Testis (tissue), 3 donors: Measurements from ENCODE around the gene ATP10A. TPM values are rescaled to one million over a fixed set of nuclear protein-coding genes. Genes with fewer than 3 reads are reported as not detected.
A peak's percentile ranks its signal among the peaks of the same experiment; 100 is the strongest.

ENCODE experiments used
- DNase-seq: peaks from one replicate; pipeline ENCODE4 v3.0.0-alpha.2; 2019
- H3K27ac ChIP-seq, 2 donors: fragments of 200-600 bp; sonication (generic); one replicate each; pipeline ENCODE4 v1.5.1; 2019
- H3K27me3 ChIP-seq: fragments of 200-600 bp; sonication (generic); one replicate; pipeline ENCODE4 v1.5.1; 2019
- H3K36me3 ChIP-seq: fragments of 200-600 bp; sonication (generic); one replicate; pipeline ENCODE4 v1.5.1; 2017; ENCODE audit warnings: low read depth; ENCODE audit errors: missing control alignments
- H3K4me1 ChIP-seq: fragments of 200-600 bp; sonication (generic); one replicate; pipeline ENCODE4 v1.5.1; 2019
- H3K4me3 ChIP-seq, 2 donors: fragments of 200-600 bp; sonication (generic); one replicate each; pipeline ENCODE4 v1.5.1; 2017 to 2019
- H3K9me3 ChIP-seq: fragments of 200-600 bp; sonication (generic); one replicate; pipeline ENCODE4 v1.5.1; 2017
- CTCF ChIP-seq, 3 experiments: fragments of 450-650 bp in 2 of 3; fragments of 200-600 bp in 1 of 3; sonication (generic) in 1 of 3; IDR thresholded peaks; one replicate each; pipeline ENCODE4 v1.5.1; 2016 to 2019; ENCODE audit warnings: antibody characterized with exemption in 3 of 3, mild to moderate bottlenecking in 2 of 3, moderate library complexity in 1 of 3
- POLR2A ChIP-seq: fragments of 450-650 bp; IDR thresholded peaks from one replicate; pipeline ENCODE4 v1.6.1; 2017; ENCODE audit warnings: antibody characterized with exemption, mild to moderate bottlenecking, moderate library complexity
- WGBS, 2 donors: methylation state at CpG; one replicate each; pipeline ENCODE4 v1.1.5; 2018; 5-methylcytosine and 5-hydroxymethylcytosine counted together
- intact Hi-C: fragments of 100-400 bp; cut with DNase I; formaldehyde crosslinking; loops from one replicate; pipeline ENCODE4 v1.15.1; 2023; ENCODE audit warnings: low total_unique reads
- polyA plus RNA-seq: library from polyadenylated mRNA; stranded (reverse); fragments of 350-450 nt; fragmentation: Illumina TruSeq; extraction: RNeasy Lipid Tissue Mini Kit (QIAGEN cat#74804); gene quantifications from one replicate; pipeline ENCODE4 v1.2.3, GENCODE V29; 2014; ENCODE audit warnings: low read depth, low replicate concordance; ENCODE audit not compliant: insufficient read depth
- total RNA-seq, 2 donors: library from RNA; depleted of rRNA; stranded (reverse); fragments of >200 nt; gene quantifications; one replicate each; pipeline ENCODE4 v1.2.3, GENCODE V29; 2016

ATP10A gene
- total and polyA plus RNA-seq, 3 donors from 2014 or later = 13.6 to 26.5 (median 22.8) TPM

DNA sequence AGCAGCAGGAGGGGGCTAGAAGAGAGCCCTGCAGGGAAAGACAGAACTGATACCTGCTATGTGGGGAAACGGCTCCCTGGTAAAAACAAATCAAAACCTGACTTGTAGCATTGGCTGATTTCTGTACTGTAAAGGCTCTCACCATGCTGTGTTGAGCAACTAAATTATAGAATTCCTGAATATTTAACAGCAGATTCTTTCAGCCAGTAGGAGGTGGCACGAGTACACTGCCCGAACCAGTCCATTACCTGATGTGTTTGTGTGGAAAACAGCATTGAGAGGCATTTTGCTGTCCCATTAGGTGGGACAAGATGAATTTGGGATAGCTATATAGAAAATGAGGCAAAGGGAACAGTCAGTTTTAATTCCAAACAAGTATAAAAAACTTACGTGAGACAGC lies 201.2 kb downstream of the ATP10A start:
- no peak for DNase-seq
- WGBS, 2 donors = 73 to 76% methylated on average over 4 of the region's 4 CpGs
- Histone ChIP-seq H3K4me1 (no peaks in the 10 kb centered on the region), H3K9me3 (no peaks in the 10 kb centered on the region), H3K4me3 (no peak overlapping the region), H3K27me3 (no peaks in the 10 kb centered on the region), H3K27ac (no peak overlapping the region), H3K36me3 (no peaks in the 10 kb centered on the region)
- intact Hi-C loops = no loop called here
- TF ChIP-seq POLR2A (no peak), CTCF (IDR thresholded peaks at IDR 0.05) (no peak)

GRCh38 chr15:25659251-25659650 lies 203.9 kb downstream of the ATP10A start:
- intact Hi-C loops = no loop called here
- no peaks in the 10 kb centered on the region for H3K27me3 ChIP-seq
- DNase-seq = no peak
- no peak for TF ChIP-seq CTCF (IDR thresholded peaks at IDR 0.05)
- TF ChIP-seq POLR2A = no peak
- no peaks in the 10 kb centered on the region for H3K4me1 ChIP-seq
- WGBS, 2 donors = 65 to 78% methylated on average over 12 of the region's 12 CpGs
- H3K4me3 ChIP-seq = peak overlapping the region; percentile 9 to 30
- no peaks in the 10 kb centered on the region for H3K36me3 ChIP-seq
- H3K27ac ChIP-seq = no peak overlapping the region
- no peaks in the 10 kb centered on the region for H3K9me3 ChIP-seq

DNA sequence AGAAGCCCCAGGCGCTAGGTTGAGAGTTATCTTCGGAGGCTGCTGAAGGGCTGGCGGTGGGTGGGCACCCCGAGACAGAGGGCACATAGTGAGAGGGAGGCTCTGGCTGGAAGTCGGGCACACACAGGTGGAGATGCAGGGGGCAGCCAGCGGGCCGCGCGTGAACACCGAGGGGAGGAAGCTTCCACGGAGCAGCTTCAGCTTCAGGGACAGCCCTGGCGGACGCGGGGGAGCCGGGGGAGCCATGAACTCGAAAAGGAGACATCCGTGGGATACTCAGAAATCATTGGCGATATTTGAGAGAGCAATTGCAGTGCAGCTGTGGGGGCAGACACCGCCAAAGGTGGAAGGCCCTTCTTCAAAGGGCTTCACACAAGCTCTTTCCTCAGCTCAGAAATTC lies 204.6 kb downstream of the ATP10A start:
- DNase-seq = no peak
- Histone ChIP-seq H3K9me3 (no peaks in the 10 kb centered on the region), H3K27me3 (no peaks in the 10 kb centered on the region), H3K4me1 (no peaks in the 10 kb centered on the region), H3K27ac (no peak overlapping the region), H3K4me3 (peak overlapping the region in 1 of 2 donors; percentile 30), H3K36me3 (no peaks in the 10 kb centered on the region)
- intact Hi-C loops = no loop called here
- TF ChIP-seq CTCF (IDR thresholded peaks at IDR 0.05) (no peak), POLR2A (no peak)
- WGBS, 2 donors = 79% methylated on average over 17 to 19 of the region's 19 CpGs

DNA sequence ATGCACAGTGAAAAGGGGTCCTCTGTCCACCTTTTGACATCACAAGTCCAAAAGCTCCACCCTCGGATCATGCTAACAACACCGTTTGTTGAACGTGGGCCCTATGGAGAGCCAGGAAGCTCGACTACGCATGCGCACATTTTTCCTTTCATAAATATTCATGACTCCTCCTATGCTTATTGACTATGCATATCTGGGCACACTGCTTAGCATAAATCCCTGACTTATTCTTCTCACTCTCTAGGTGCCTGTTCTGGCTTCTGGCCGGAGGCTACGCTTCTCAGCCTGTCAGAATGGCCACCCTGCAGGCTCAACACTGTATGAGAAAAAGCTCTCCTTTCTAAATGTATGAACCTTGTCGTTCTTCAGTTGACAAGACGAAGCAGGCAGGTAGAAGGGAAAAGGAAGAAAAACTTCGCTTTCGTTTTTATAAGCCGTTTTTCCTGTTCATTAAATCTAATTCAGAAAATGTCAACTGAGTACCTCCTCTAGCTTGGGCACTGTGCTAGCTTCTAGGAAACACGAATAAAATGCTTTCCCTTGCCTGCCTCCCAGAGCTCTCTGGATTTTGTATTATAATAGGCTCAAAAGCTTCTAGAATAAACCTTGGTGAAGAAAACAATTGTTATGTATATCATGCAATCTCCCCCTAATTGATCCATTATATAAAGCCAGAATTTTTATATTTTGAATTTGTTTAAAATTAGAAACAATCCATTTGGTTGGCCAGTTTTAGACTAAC lies 207.7 kb downstream of the ATP10A start:
- DNase-seq = no peak
- intact Hi-C loops = no loop called here
- TF ChIP-seq POLR2A = no peak
- TF ChIP-seq CTCF (IDR thresholded peaks at IDR 0.05) = no peak
- Histone ChIP-seq H3K27me3 (no peaks in the 10 kb centered on the region), H3K27ac (no peak overlapping the region), H3K4me1 (no peaks in the 10 kb centered on the region), H3K36me3 (no peaks in the 10 kb centered on the region), H3K9me3 (no peaks in the 10 kb centered on the region), H3K4me3 (no peak overlapping the region)
- WGBS, 2 donors = 75 to 81% methylated on average over 14 of the region's 14 CpGs

DNA sequence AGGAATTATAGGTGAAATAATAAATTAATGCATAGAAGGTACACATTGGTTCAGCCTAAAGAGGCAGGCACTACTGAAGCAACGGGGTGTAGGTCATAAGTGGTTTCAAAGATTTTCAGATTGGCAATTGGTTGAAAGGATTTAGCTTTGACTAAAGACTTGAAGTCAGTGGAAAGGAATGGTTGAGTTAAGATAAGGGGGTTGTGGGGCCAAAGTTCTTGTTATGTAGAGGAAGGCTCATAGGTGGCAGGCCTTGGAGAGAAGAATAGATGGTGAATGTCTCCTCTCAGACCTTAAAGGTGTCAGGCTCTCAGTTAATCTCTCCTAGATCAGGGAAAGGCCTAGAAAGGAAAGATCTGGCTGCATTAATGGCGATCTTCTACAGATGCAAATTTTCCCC lies 209.8 kb downstream of the ATP10A start:
- 89 to 91% methylated on average over 2 of the region's 2 CpGs for WGBS, 2 donors
- H3K9me3 ChIP-seq = no peaks in the 10 kb centered on the region

More for the DNA sequence above, 209.8 kb downstream of the ATP10A start:
- Histone ChIP-seq H3K27me3 (no peaks in the 10 kb centered on the region), H3K36me3 (no peaks in the 10 kb centered on the region), H3K4me1 (no peaks in the 10 kb centered on the region), H3K27ac (no peak overlapping the region), H3K4me3 (no peak overlapping the region)
- no peak for TF ChIP-seq POLR2A
- no peak for TF ChIP-seq CTCF (IDR thresholded peaks at IDR 0.05)
- no peak for DNase-seq
- intact Hi-C loops = no loop called here
